Neural progenitor cell (in vitro differentiated cells): ENCODE measurements around the gene SLC25A26. TPM values are rescaled to one million over a fixed set of nuclear protein-coding genes. Genes with fewer than 3 reads are reported as not detected.

Experiments used
- DNase-seq: peaks from one replicate; pipeline ENCODE4 v3.0.0-alpha.2; 2016; ENCODE audit warnings: low spot score
- H2AFZ ChIP-seq: fragments of 200-600 bp; sonication (generic); replicated peaks from 2 replicates; pipeline ENCODE4 v1.6.1; 2016; ENCODE audit warnings: antibody characterized with exemption
- H3F3A ChIP-seq: fragments of 200-600 bp; sonication (generic); 2 replicates; pipeline ENCODE4 v1.6.1; 2016; ENCODE audit warnings: antibody characterized with exemption, low read depth
- H3K27ac ChIP-seq: fragments of 200-600 bp; sonication (generic); 2 replicates; pipeline ENCODE4 v1.5.1; 2016; ENCODE audit warnings: mild to moderate bottlenecking
- H3K27me3 ChIP-seq: fragments of 200-600 bp; sonication (generic); 2 replicates; pipeline ENCODE4 v1.6.1; 2016; ENCODE audit warnings: mild to moderate bottlenecking, moderate library complexity
- H3K36me3 ChIP-seq: fragments of 200-600 bp; sonication (generic); 2 replicates; pipeline ENCODE4 v1.5.1; 2016
- H3K4me1 ChIP-seq: fragments of 200-600 bp; sonication (generic); 2 replicates; pipeline ENCODE4 v1.6.1; 2016; ENCODE audit warnings: mixed run types
- H3K4me2 ChIP-seq: fragments of 200-600 bp; sonication (generic); 2 replicates; pipeline ENCODE4 v1.6.1; 2016
- H3K4me3 ChIP-seq: fragments of 200-600 bp; sonication (generic); 2 replicates; pipeline ENCODE4 v1.5.1; 2016
- H3K79me2 ChIP-seq: fragments of 200-600 bp; sonication (generic); 2 replicates; pipeline ENCODE4 v1.6.1; 2016; ENCODE audit warnings: low read depth
- H3K9ac ChIP-seq: fragments of 200-600 bp; sonication (generic); 2 replicates; pipeline ENCODE4 v1.6.1; 2016
- H3K9me3 ChIP-seq: fragments of 200-600 bp; sonication (generic); 2 replicates; pipeline ENCODE4 v1.5.1; 2016; ENCODE audit warnings: low read depth
- H4K20me1 ChIP-seq: fragments of 200-600 bp; sonication (generic); 2 replicates; pipeline ENCODE4 v1.6.1; 2016; ENCODE audit warnings: low read depth
- H3K27ac Mint-ChIP-seq: 3 replicates; pipeline ENCODE4 v1.8.0; 2021; ENCODE audit warnings: mixed read lengths
- H3K27me3 Mint-ChIP-seq: 2 replicates; pipeline ENCODE4 v1.8.0; 2022; ENCODE audit warnings: low read depth, mild to moderate bottlenecking, inconsistent platforms, moderate library complexity, mixed read lengths; ENCODE audit not compliant: insufficient read depth
- H3K36me3 Mint-ChIP-seq: 3 replicates; pipeline ENCODE4 v1.8.0; 2021; ENCODE audit warnings: mixed read lengths
- H3K4me1 Mint-ChIP-seq: 3 replicates; pipeline ENCODE4 v1.8.0; 2021; ENCODE audit warnings: mixed read lengths
- H3K4me3 Mint-ChIP-seq: 3 replicates; pipeline ENCODE4 v1.8.0; 2021; ENCODE audit warnings: mild to moderate bottlenecking, moderate library complexity, mixed read lengths
- H3K9me3 Mint-ChIP-seq: 3 replicates; pipeline ENCODE4 v1.8.0; 2020; ENCODE audit warnings: mixed read lengths
- EZH2 ChIP-seq: fragments of 200-600 bp; sonication (generic); IDR thresholded peaks from 2 replicates; pipeline ENCODE4 v1.6.1; 2017; ENCODE audit warnings: antibody characterized with exemption, mild to moderate bottlenecking, moderate library complexity
- EZH2phosphoT487 ChIP-seq: fragments of 200-600 bp; sonication (generic); IDR thresholded peaks from 2 replicates; pipeline ENCODE4 v1.6.1; 2017; ENCODE audit warnings: antibody characterized with exemption
- total RNA-seq: library from RNA; depleted of rRNA; stranded (reverse); fragments of >200 nt; gene quantifications from 2 replicates; pipeline ENCODE4 v1.2.3, GENCODE V29; 2015; ENCODE audit warnings: low replicate concordance
- TF ChIP-seq, protein P1 (sequence below): fragments of 200-600 bp; sonication (generic); IDR thresholded peaks from 2 replicates; pipeline ENCODE4 v1.5.1; 2017; ENCODE audit warnings: antibody characterized with exemption, mild to moderate bottlenecking

SLC25A26 gene
- total RNA-seq, 1 donor from 2014 or later = 17.0 TPM

DNA sequence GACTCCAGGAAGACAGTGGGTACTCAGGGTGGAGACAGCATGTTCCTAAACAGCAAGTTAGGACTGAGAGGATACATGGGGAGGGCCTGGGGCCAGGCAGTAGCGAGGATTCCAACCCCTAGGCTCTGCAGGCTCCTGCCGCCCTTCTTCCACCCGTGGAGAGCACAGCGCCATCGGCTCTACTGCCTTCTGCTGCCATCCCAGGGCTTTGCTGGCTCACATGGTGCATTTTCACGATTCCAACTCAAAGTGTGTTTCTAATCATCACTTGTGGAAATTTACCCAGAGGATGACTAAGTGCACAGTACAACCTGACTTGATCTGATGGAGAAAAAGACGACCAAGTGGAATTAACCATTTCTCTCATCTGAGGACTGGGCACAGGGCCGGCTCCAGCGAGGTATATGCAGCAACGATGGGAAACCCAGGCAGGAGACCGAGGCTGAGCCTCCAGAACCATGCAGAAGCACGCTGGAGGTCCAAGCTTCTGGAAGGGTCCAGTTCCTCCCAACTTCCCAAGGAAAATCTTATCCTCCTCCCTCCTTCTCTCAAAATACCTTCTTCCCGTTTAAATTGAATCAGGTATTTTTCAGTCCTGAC lies 175.5 kb downstream of the SLC25A26 start:
- no peak overlapping the region for H3K9ac ChIP-seq
- no peak overlapping the region for H3K4me2 ChIP-seq
- peaks cover 7% of the 10 kb centered on the region for H3K4me1 ChIP-seq
- no peak overlapping the region for H3K4me3 ChIP-seq
- Mint-ChIP-seq H3K9me3 (no peaks in the 10 kb centered on the region), H3K27me3 (peaks cover 2% of the 10 kb centered on the region), H3K36me3 (peaks cover 56% of the 10 kb centered on the region), H3K4me1 (peaks cover 22% of the 10 kb centered on the region), H3K27ac (no peak overlapping the region), H3K4me3 (no peak overlapping the region)
- H3K36me3 ChIP-seq = peaks cover 21% of the 10 kb centered on the region
- peaks cover 81% of the 10 kb centered on the region for H4K20me1 ChIP-seq
- TF ChIP-seq EZH2 (no peak), EZH2phosphoT487 (no peak)
- TF ChIP-seq, protein P1, sequence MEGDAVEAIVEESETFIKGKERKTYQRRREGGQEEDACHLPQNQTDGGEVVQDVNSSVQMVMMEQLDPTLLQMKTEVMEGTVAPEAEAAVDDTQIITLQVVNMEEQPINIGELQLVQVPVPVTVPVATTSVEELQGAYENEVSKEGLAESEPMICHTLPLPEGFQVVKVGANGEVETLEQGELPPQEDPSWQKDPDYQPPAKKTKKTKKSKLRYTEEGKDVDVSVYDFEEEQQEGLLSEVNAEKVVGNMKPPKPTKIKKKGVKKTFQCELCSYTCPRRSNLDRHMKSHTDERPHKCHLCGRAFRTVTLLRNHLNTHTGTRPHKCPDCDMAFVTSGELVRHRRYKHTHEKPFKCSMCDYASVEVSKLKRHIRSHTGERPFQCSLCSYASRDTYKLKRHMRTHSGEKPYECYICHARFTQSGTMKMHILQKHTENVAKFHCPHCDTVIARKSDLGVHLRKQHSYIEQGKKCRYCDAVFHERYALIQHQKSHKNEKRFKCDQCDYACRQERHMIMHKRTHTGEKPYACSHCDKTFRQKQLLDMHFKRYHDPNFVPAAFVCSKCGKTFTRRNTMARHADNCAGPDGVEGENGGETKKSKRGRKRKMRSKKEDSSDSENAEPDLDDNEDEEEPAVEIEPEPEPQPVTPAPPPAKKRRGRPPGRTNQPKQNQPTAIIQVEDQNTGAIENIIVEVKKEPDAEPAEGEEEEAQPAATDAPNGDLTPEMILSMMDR = no peak
- no peaks in the 10 kb centered on the region for H3K9me3 ChIP-seq
- peaks cover 71% of the 10 kb centered on the region for H3K79me2 ChIP-seq
- H3K27ac ChIP-seq = peak overlapping the region; percentile 37
- H3K27me3 ChIP-seq = no peaks in the 10 kb centered on the region
- no peak for DNase-seq
- peaks cover 25% of the 10 kb centered on the region for H3F3A ChIP-seq
- H2AFZ ChIP-seq = no peak overlapping the region

DNA sequence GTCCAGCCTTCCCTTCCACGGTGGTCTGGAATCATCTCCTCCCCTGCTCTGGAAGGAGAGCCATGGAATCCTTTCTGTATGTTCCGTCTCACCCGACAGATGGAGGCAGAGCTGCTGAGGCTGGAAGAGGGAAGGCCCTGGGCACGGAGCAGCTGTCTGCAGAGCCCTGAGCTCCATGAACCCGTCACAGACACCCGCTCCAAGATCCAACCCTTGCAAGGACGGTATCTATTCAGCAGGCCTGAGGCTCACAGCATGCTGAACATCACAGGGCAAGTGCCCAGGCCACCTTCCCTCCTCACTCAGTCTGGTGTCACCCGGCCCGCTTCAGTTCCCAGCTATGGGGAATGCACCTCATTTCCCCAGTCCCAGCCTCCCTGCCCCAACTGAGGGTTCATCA lies 176.1 kb downstream of the SLC25A26 start:
- peaks cover 83% of the 10 kb centered on the region for H4K20me1 ChIP-seq
- peaks cover 13% of the 10 kb centered on the region for H3K4me1 ChIP-seq
- peaks cover 25% of the 10 kb centered on the region for H3F3A ChIP-seq
- H3K27me3 ChIP-seq = no peaks in the 10 kb centered on the region
- no peaks in the 10 kb centered on the region for H3K9me3 Mint-ChIP-seq
- peak overlapping the region; percentile 37 for H3K27ac ChIP-seq
- no peak overlapping the region for H3K4me3 ChIP-seq
- peaks cover 72% of the 10 kb centered on the region for H3K79me2 ChIP-seq
- H3K9ac ChIP-seq = no peak overlapping the region
- no peak overlapping the region for H3K4me3 Mint-ChIP-seq
- no peak overlapping the region for H2AFZ ChIP-seq
- DNase-seq = no peak
- peaks cover 2% of the 10 kb centered on the region for H3K27me3 Mint-ChIP-seq
- no peak overlapping the region for H3K27ac Mint-ChIP-seq
- peaks cover 50% of the 10 kb centered on the region for H3K36me3 Mint-ChIP-seq
- no peak overlapping the region for H3K4me2 ChIP-seq
- H3K9me3 ChIP-seq = no peaks in the 10 kb centered on the region
- TF ChIP-seq EZH2 = no peak
- TF ChIP-seq EZH2phosphoT487 = no peak
- TF ChIP-seq, protein P1 = no peak
- peaks cover 28% of the 10 kb centered on the region for H3K4me1 Mint-ChIP-seq
- H3K36me3 ChIP-seq = peaks cover 19% of the 10 kb centered on the region

DNA sequence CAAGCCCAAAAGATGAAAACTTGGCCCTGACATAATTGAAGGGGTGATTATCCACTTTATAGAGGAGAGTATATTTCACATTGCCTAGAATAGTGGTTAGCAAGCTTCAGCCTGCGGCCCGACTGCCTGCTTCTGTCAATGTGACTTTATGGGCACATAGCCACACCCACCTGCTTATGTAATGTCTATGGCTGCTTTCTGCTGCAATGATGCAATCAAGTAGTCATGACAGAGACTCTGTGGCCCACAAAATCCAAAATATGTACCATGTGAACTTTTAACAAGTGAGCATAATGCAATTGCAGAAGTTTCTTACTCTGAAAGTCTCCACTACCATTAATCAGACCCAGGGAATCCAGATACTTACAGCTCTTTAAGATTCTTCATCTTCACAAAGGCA lies 176.9 kb downstream of the SLC25A26 start:
- H3F3A ChIP-seq = peaks cover 21% of the 10 kb centered on the region
- H3K9me3 Mint-ChIP-seq = no peaks in the 10 kb centered on the region
- peaks cover 4% of the 10 kb centered on the region for H3K27me3 Mint-ChIP-seq
- no peak overlapping the region for H3K4me2 ChIP-seq
- H3K27ac Mint-ChIP-seq = no peak overlapping the region
- H3K36me3 ChIP-seq = peaks cover 12% of the 10 kb centered on the region
- H4K20me1 ChIP-seq = peaks cover 86% of the 10 kb centered on the region
- H3K27ac ChIP-seq = no peak overlapping the region
- no peaks in the 10 kb centered on the region for H3K9me3 ChIP-seq
- no peak overlapping the region for H3K9ac ChIP-seq
- DNase-seq = no peak
- H3K36me3 Mint-ChIP-seq = peaks cover 42% of the 10 kb centered on the region
- H3K4me1 Mint-ChIP-seq = peaks cover 37% of the 10 kb centered on the region
- TF ChIP-seq, protein P1 = no peak
- TF ChIP-seq EZH2 (no peak), EZH2phosphoT487 (no peak)
- no peak overlapping the region for H3K4me3 ChIP-seq
- H3K4me1 ChIP-seq = peaks cover 22% of the 10 kb centered on the region
- no peak overlapping the region for H2AFZ ChIP-seq
- H3K27me3 ChIP-seq = no peaks in the 10 kb centered on the region
- H3K4me3 Mint-ChIP-seq = no peak overlapping the region
- H3K79me2 ChIP-seq = peaks cover 72% of the 10 kb centered on the region
